Transverse colon (tissue), 3 donors: ENCODE results near the gene STPG3.

Source experiments
- EP300 ChIP-seq: sonication (generic); formaldehyde crosslinking; IDR thresholded peaks from one replicate; pipeline ENCODE4 v1.6.1; 2017; ENCODE audit warnings: antibody characterized with exemption, low read depth
- POLR2AphosphoS5 ChIP-seq, 3 donors: sonication (generic); formaldehyde crosslinking; IDR thresholded peaks; one replicate each; pipeline ENCODE4 v1.6.1; 2016; ENCODE audit warnings: antibody characterized with exemption in 3 of 3

GRCh38 chr9:137277329-137278041 lies 26.4 kb downstream of the STPG3 start, which contains the start of gene TOR4A:
- TF ChIP-seq EP300 (no peak), POLR2AphosphoS5 (IDR thresholded peaks at IDR 0.05) (peak; percentile 62 to 94 (median 93))
